HEK293T (cell line): Measurements from ENCODE around the gene PPP1R2C.

Source experiments
- NFRKB ChIP-seq: fragments of 450-650 bp; IDR thresholded peaks from 2 replicates; pipeline ENCODE4 v1.6.1; 2016; ENCODE audit warnings: mild to moderate bottlenecking, moderate library complexity
- SP1 ChIP-seq: fragments of 450-650 bp; IDR thresholded peaks from 2 replicates; pipeline ENCODE4 v1.6.1; 2017

DNA sequence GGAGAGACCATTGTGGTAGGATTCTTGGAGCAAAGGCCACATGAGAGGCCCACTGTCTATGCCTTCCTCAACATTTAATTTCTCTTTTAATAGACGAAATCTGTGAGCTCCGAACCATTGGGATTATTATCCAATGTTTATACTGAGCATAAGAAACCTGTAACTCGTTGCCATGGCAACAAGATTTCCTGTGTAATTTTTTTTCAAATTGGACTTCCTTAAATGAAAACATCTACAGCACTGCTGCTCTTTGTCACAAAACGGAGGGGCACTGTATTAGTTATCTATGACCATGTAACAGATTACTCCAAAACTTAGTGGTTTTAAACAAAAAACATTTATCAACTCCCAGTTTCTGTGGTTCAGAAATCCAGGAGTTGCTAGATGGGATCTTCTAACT is 38.7 kb downstream of the PPP1R2C start:
- TF ChIP-seq SP1 (no peak), NFRKB (no peak)
